DOHH2 (cell line): ENCODE data around the gene ROM1.
"Not testable (repeated sequence)": the region's sequence is repeated elsewhere in the genome, so short reads cannot be mapped to it uniquely, and the experiment has no call there.

Source experiments
- H3F3A ChIP-seq: fragments of 200-600 bp; sonication (generic), shearing (Covaris generic); 2 replicates; pipeline ENCODE4 v1.6.0; 2016; ENCODE audit warnings: antibody characterized with exemption, mild to moderate bottlenecking; ENCODE audit not compliant: control insufficient read depth, insufficient read depth
- H3K27ac ChIP-seq: fragments of 200-600 bp; sonication (generic); 2 replicates; pipeline ENCODE4 v1.5.1; 2014; ENCODE audit warnings: low read depth, mild to moderate bottlenecking, low read length, moderate library complexity
- H3K27me3 ChIP-seq: fragments of 200-600 bp; sonication (generic); 2 replicates; pipeline ENCODE4 v1.6.1; 2014; ENCODE audit warnings: mild to moderate bottlenecking, low read length, mixed read lengths; ENCODE audit not compliant: control insufficient read depth
- H3K36me3 ChIP-seq: fragments of 200-600 bp; sonication (generic); 2 replicates; pipeline ENCODE4 v1.6.1; 2014; ENCODE audit warnings: mild to moderate bottlenecking, low read length, moderate library complexity, mixed read lengths; ENCODE audit not compliant: control insufficient read depth
- H3K4me1 ChIP-seq: fragments of 200-600 bp; sonication (generic); 2 replicates; pipeline ENCODE4 v1.6.1; 2014; ENCODE audit warnings: mild to moderate bottlenecking, low read length, mixed read lengths; ENCODE audit not compliant: control insufficient read depth
- H3K4me2 ChIP-seq: fragments of 200-600 bp; sonication (generic); 2 replicates; pipeline ENCODE4 v1.6.0; 2014; ENCODE audit warnings: mild to moderate bottlenecking, low read length, moderate library complexity
- H3K4me3 ChIP-seq: fragments of 200-600 bp; sonication (generic); 2 replicates; pipeline ENCODE4 v1.5.1; 2014; ENCODE audit warnings: mild to moderate bottlenecking, low read length, mixed read lengths
- H3K79me2 ChIP-seq: fragments of 200-600 bp; sonication (generic); 2 replicates; pipeline ENCODE4 v1.6.1; 2014; ENCODE audit warnings: mild to moderate bottlenecking, low read length, mixed read lengths; ENCODE audit not compliant: control insufficient read depth
- H3K9me2 ChIP-seq: fragments of 200-600 bp; sonication (generic); replicated peaks from 2 replicates; pipeline ENCODE4 v1.6.1; 2014; ENCODE audit warnings: mild to moderate bottlenecking, low read length, mixed read lengths; ENCODE audit not compliant: control insufficient read depth
- H3K9me3 ChIP-seq: fragments of 200-600 bp; sonication (generic); 2 replicates; pipeline ENCODE4 v1.6.1; 2014; ENCODE audit warnings: antibody characterized with exemption, low read length, mixed read lengths; ENCODE audit not compliant: control insufficient read depth, insufficient read depth
- H4K20me1 ChIP-seq: fragments of 200-600 bp; sonication (generic); 2 replicates; pipeline ENCODE4 v1.6.0; 2014; ENCODE audit warnings: low read depth, mild to moderate bottlenecking, antibody characterized with exemption, low read length, moderate library complexity; ENCODE audit not compliant: control insufficient read depth, insufficient read depth
- EZH2phosphoT487 ChIP-seq: fragments of 200-600 bp; sonication (generic); IDR thresholded peaks from 2 replicates; pipeline ENCODE4 v1.6.1; 2017; ENCODE audit warnings: borderline replicate concordance, mild to moderate bottlenecking, antibody characterized with exemption, low read length, moderate library complexity, mixed read lengths
- TF ChIP-seq, protein P1 (sequence below): fragments of 200-600 bp; sonication (generic); IDR thresholded peaks from one replicate; pipeline ENCODE4 v1.5.1; 2014; ENCODE audit warnings: antibody characterized with exemption, mild to moderate bottlenecking, low read depth, low read length; ENCODE audit not compliant: poor library complexity, severe bottlenecking

ROM1 gene

DNA sequence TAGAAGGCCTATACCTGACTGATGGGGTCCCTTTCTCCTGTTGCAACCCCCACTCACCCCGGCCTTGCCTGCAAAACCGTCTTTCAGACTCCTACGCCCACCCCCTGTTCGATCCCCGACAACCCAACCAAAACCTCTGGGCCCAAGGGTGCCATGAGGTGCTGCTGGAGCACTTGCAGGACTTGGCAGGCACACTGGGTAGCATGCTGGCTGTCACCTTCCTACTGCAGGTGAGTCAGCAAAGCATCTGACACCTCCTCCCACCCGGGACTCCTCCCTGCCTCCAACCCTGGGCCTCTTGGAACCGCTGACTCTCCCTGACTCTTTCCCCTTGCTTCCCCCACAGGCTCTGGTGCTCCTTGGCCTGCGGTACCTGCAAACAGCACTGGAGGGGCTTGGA, 1.2 kb downstream of the ROM1 start:
- Histone ChIP-seq H3K9me2 (no peaks in the 10 kb centered on the region), H3K9me3 (no peaks in the 10 kb centered on the region), H3K79me2 (peaks cover 20% of the 10 kb centered on the region), H3F3A (peaks cover 14% of the 10 kb centered on the region), H3K27me3 (no peaks in the 10 kb centered on the region), H3K36me3 (peaks cover 40% of the 10 kb centered on the region), H4K20me1 (no peaks in the 10 kb centered on the region), H3K27ac (no peak overlapping the region), H3K4me2 (no peak overlapping the region), H3K4me3 (no peak overlapping the region), H3K4me1 (peaks cover 20% of the 10 kb centered on the region)
- no peak for TF ChIP-seq EZH2phosphoT487
- TF ChIP-seq, protein P1, sequence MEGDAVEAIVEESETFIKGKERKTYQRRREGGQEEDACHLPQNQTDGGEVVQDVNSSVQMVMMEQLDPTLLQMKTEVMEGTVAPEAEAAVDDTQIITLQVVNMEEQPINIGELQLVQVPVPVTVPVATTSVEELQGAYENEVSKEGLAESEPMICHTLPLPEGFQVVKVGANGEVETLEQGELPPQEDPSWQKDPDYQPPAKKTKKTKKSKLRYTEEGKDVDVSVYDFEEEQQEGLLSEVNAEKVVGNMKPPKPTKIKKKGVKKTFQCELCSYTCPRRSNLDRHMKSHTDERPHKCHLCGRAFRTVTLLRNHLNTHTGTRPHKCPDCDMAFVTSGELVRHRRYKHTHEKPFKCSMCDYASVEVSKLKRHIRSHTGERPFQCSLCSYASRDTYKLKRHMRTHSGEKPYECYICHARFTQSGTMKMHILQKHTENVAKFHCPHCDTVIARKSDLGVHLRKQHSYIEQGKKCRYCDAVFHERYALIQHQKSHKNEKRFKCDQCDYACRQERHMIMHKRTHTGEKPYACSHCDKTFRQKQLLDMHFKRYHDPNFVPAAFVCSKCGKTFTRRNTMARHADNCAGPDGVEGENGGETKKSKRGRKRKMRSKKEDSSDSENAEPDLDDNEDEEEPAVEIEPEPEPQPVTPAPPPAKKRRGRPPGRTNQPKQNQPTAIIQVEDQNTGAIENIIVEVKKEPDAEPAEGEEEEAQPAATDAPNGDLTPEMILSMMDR: no peak

DNA sequence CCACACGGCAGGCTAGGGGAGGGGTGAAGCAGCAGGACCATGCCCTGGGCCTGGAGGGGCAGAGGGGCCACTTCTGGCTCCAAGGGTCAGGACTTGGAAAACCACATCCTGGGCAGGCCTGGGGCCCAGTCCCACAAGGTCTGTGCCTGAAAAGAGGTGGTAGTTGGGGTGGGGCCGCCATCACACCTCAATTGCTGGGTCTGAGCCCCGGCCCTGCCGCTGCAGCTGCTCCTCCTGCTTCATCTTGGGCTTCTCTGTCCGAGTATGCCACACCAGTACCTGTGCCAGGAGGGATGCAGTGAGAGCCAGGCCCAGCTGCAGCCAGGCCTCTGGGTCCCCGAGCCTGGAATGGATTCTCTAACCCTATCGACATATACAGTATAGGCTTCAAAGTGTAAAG, 2.5 kb downstream of the ROM1 start:
- TF ChIP-seq, protein P1: no peak
- TF ChIP-seq EZH2phosphoT487: no peak
- Histone ChIP-seq H3K4me2 (no peak overlapping the region), H3F3A (peaks cover 15% of the 10 kb centered on the region), H3K4me1 (peaks cover 24% of the 10 kb centered on the region), H3K36me3 (peaks cover 42% of the 10 kb centered on the region), H3K9me2 (no peaks in the 10 kb centered on the region), H4K20me1 (no peaks in the 10 kb centered on the region), H3K9me3 (no peaks in the 10 kb centered on the region), H3K27me3 (no peaks in the 10 kb centered on the region), H3K4me3 (no peak overlapping the region), H3K79me2 (peaks cover 32% of the 10 kb centered on the region), H3K27ac (no peak overlapping the region)

DNA sequence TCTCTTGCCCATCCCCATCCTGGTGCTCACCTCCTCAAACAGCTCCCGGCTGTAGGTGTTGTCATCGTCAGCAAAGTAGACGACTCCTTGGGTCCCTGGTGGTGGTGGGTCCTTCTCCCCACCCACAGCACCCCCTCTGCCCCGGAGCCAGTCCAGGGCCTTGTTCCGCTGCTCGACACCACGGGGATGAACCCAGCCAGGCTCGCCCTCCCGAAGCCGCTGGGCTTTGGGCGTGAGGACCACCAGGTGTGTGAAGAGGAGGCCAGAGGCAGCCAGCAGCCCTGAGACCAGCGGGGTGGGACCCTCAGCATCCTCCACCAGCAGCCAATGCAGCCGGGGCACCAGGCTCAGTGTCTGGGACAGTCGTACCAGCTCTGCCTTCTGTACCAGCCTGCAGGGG, 3.9 kb downstream of the ROM1 start:
- peaks cover 25% of the 10 kb centered on the region for H3F3A ChIP-seq
- not testable (repeated sequence) for H3K4me2 ChIP-seq, H3K27ac ChIP-seq, H3K9me2 ChIP-seq, H3K9me3 ChIP-seq, H3K27me3 ChIP-seq, H3K4me3 ChIP-seq, H4K20me1 ChIP-seq
- peaks cover 45% of the 10 kb centered on the region for H3K36me3 ChIP-seq
- peaks cover 28% of the 10 kb centered on the region for H3K79me2 ChIP-seq
- peaks cover 19% of the 10 kb centered on the region for H3K4me1 ChIP-seq

DNA sequence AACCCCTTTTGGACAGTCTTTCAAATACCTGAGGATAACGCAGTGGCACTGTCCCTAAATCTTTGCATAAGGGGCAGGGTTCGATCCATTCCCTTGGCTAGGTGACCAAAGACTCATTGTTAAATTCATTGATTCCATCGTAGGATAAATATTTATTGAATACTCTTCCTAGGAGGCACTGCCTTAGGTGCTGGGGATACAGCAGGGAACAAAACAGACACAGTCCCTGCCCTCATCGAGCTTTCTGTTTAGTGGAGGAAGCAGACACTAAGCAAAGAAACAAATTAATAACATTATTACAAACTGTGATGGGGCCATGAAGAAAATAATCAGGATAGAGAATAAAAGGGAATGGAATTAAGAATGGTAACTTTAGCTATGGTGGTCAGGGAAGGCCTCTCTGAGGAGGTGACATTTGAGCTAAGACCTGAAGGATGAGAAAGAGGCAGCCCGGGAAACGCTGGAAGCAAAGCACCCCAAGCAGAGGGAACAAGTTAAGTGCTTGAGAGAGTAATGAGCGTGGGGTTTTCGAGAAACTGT, 8.0 kb downstream of the ROM1 start:
- no peaks in the 10 kb centered on the region for H3K9me3 ChIP-seq
- peaks cover 51% of the 10 kb centered on the region for H3K36me3 ChIP-seq
- no peaks in the 10 kb centered on the region for H4K20me1 ChIP-seq
- H3K27ac ChIP-seq: peak overlapping the region; percentile 87
- H3K4me3 ChIP-seq: peak overlapping the region; percentile 89
- H3K79me2 ChIP-seq: peaks cover 26% of the 10 kb centered on the region
- H3K4me1 ChIP-seq: peaks cover 17% of the 10 kb centered on the region
- H3F3A ChIP-seq: peaks cover 35% of the 10 kb centered on the region
- TF ChIP-seq EZH2phosphoT487: no peak
- TF ChIP-seq, protein P1: no peak
- no peaks in the 10 kb centered on the region for H3K27me3 ChIP-seq
- H3K9me2 ChIP-seq: no peaks in the 10 kb centered on the region
- H3K4me2 ChIP-seq: peak overlapping the region; percentile 91
